ENCODE measurements around the gene RSPH9. TPM values are rescaled to one million over a fixed set of nuclear protein-coding genes. Genes with fewer than 3 reads are reported as not detected.
"Not testable (repeated sequence)": the region's sequence is repeated elsewhere in the genome, so short reads cannot be mapped to it uniquely, and the experiment has no call there.

The RSPH9 gene
- total and polyA plus RNA-seq, 12 donors: 0.20 to 1.00 (median 0.37) TPM; not detected in 2

DNA sequence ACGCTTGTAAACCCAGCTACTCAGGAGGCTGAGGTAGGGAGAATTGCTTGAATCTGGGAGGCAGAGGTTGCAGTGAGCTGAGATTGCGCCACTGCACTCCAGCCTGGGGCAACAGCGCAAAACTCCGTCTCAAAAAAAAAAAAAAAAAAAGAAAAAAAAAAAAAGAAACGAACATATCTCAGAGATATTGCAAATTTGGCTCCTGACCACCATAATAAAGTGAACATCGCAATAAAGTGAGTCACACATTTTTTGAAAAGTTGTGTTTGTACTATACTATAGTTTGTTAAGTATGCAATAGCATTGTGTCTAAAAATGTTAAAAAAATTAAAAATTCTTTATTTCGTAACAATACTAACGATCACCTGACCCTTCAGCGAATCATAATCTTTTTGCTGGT, 13.3 kb downstream of the RSPH9 start:
- Histone ChIP-seq H3K4me3 (no peak overlapping the region), H3K9me3 (replicated peaks in 1 of 3) (no peaks in the 10 kb centered on the region), H3K36me3 (replicated peaks in 1 of 2) (no peaks in the 10 kb centered on the region), H3K27me3 (no peaks in the 10 kb centered on the region), H3K4me1 (replicated peaks in 1 of 2) (no peaks in the 10 kb centered on the region), H3K27ac (no peak overlapping the region)
- intact Hi-C loops (cut with DNase I): no loop called here
- no peak for DNase-seq
- no peak for TF ChIP-seq POLR2A (IDR thresholded peaks at IDR 0.05)
- TF ChIP-seq, protein P1, sequence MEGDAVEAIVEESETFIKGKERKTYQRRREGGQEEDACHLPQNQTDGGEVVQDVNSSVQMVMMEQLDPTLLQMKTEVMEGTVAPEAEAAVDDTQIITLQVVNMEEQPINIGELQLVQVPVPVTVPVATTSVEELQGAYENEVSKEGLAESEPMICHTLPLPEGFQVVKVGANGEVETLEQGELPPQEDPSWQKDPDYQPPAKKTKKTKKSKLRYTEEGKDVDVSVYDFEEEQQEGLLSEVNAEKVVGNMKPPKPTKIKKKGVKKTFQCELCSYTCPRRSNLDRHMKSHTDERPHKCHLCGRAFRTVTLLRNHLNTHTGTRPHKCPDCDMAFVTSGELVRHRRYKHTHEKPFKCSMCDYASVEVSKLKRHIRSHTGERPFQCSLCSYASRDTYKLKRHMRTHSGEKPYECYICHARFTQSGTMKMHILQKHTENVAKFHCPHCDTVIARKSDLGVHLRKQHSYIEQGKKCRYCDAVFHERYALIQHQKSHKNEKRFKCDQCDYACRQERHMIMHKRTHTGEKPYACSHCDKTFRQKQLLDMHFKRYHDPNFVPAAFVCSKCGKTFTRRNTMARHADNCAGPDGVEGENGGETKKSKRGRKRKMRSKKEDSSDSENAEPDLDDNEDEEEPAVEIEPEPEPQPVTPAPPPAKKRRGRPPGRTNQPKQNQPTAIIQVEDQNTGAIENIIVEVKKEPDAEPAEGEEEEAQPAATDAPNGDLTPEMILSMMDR (IDR thresholded peaks at IDR 0.05): no peak
- WGBS, 4 donors: 90 to 96% (median 91%) methylated on average over 9 of the region's 9 CpGs

DNA sequence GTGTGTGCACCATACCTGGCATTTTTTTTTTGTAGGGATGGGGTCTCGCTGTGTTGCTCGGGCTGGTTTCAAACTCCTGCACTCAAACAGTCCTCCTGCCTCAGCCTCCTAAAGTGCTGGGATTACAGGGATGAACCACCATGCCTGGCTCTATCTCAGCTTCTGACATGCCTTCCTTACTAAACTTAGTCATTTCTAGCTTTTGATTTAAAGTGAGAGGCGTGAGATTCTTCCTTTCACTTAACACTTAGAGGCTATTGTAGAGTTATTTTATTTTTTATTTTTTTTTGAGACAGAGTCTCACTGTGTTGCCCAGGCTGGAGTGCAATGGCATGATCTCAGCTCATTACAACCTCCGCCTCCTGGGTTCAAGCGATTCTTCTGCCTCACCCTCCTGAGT, 18.1 kb downstream of the RSPH9 start:
- H3K27ac ChIP-seq; H3K4me3 ChIP-seq; H3K9me3 ChIP-seq (replicated peaks in 1 of 3); DNase-seq; H3K4me1 ChIP-seq (replicated peaks in 1 of 2); H3K36me3 ChIP-seq (replicated peaks in 1 of 2); H3K27me3 ChIP-seq; intact Hi-C loops (cut with DNase I): not testable (repeated sequence)
- WGBS, 4 donors: 80 to 91% (median 88%) methylated on average over 5 of the region's 5 CpGs

DNA sequence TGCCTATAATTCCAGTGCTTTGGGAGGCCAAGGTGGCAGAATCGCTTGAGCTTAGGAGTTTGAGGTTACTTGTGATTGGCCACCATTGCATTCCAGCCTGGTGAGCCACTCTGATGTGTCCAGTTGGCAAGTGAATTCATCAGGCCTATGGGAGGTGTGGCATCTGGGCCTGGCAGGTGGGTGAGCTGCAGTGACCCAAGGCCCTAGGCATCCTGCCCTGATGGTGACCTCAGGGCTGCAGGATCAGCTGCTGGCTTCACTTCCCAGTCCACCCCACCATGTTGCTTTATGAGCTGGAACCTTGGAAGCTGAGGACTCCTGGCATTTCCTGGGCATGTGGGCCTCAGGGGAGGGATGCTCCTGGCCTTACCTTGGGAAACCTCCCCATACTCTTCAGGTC, 20.5 kb downstream of the RSPH9 start:
- intact Hi-C loops (cut with DNase I): loop anchor here (5.0 kb wide), 3 partner anchors 92 to 412 kb away; no protein-coding TSS in a partner anchor
- Histone ChIP-seq H3K4me1 (replicated peaks in 1 of 2) (peaks cover 8 to 27% of the 10 kb centered on the region in 2 donors), H3K27ac (no peak overlapping the region), H3K4me3 (no peak overlapping the region), H3K9me3 (replicated peaks in 1 of 3) (no peaks in the 10 kb centered on the region), H3K36me3 (replicated peaks in 1 of 2) (no peaks in the 10 kb centered on the region), H3K27me3 (no peaks in the 10 kb centered on the region)
- WGBS, 4 donors: 75 to 89% (median 82%) methylated on average over 1 of the region's 1 CpG
- DNase-seq: no peak
- TF ChIP-seq, protein P1 (IDR thresholded peaks at IDR 0.05): no peak
- TF ChIP-seq POLR2A (IDR thresholded peaks at IDR 0.05): no peak

DNA sequence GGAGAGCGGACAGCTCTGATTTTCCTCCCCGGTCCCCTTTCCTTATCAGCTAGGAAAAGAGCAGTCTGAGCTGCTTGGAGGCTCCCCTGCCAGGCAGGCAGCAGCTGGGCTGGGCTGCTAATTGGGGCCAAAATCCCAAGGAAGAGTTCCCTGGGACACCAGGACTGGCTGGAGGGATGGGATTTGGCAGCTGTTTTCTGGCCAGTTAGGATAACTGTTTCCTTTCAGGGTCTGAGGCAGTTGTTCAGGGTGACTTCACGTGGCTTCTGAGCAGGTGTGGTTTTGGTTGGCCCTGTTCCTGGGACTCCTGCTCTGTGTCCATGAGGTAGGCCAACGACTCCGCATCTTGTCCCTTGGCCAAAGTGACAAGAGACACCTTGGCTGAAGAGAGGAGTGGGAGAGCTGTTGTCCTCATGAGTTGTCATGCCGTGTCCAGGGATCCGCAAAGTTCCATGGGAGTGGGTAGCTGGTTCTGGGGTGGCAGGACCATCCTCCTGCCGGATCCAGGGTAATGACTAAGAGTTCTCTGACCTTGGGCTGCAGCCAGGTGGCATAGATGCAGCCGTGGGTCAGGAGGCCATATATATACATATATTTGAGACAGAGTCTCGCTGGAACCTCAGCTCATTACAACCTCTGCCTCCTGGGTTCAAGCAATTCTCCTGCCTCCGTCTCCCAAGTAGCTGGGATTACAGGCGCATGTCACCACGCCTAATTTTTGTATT, 21.5 kb downstream of the RSPH9 start:
- Histone ChIP-seq H3K4me1 (replicated peaks in 1 of 2) (peaks cover 8 to 27% of the 10 kb centered on the region in 2 donors), H3K36me3 (replicated peaks in 1 of 2) (peaks cover 0 to 6% of the 10 kb centered on the region in 2 donors), H3K27ac (no peak overlapping the region), H3K27me3 (no peaks in the 10 kb centered on the region), H3K9me3 (replicated peaks in 1 of 3) (no peaks in the 10 kb centered on the region), H3K4me3 (no peak overlapping the region)
- DNase-seq: no peak
- WGBS, 4 donors: 38 to 53% (median 52%) methylated on average over 9 to 13 of the region's 13 CpGs
- intact Hi-C loops (cut with DNase I): loop anchor here (5.0 kb wide), 3 partner anchors 91 to 411 kb away; no protein-coding TSS in a partner anchor
- TF ChIP-seq, protein P1 (IDR thresholded peaks at IDR 0.05): no peak
- TF ChIP-seq POLR2A (IDR thresholded peaks at IDR 0.05): no peak
